GM21381 (cell line): ENCODE data around the gene UBE2H.
"Not testable (repeated sequence)": the region's sequence is repeated elsewhere in the genome, so short reads cannot be mapped to it uniquely, and the experiment has no call there.

Experiments
- ATAC-seq: cut with Tn5 transposase; IDR thresholded peaks from one replicate; pipeline ENCODE4 v1.9.1; 2021; ENCODE audit warnings: mild to moderate bottlenecking, moderate library complexity; ENCODE audit not compliant: unreplicated experiment

UBE2H gene

GRCh38 chr7:129875745-129876411, 76.9 kb downstream of the UBE2H start:
- ATAC-seq = no peak

- ATAC-seq = no peak
Observed at GRCh38 chr7:129875160-129875559, 77.6 kb downstream of the UBE2H start.

GRCh38 chr7:129874722-129875121, 78.0 kb downstream of the UBE2H start:
- ATAC-seq = no peak

DNA sequence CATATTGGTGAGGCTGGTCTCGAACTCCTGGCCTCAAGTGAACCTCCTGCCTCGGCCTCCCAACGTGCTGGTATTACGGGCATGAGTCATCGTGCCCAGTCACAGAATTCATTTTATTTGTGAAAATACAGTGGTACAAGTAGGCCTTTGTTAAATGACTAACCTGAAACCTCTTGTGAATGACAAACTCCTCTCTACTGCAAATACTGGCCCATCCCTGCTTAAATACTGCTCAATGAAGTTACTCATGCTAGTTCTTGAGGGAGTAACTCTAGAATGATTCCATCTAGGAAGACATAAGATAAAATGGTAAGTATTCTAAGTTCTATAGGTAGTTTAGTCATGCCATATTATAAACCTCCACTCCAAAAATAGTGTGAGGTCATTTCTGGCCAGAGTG, 80.7 kb downstream of the UBE2H start:
- no peak for ATAC-seq

DNA sequence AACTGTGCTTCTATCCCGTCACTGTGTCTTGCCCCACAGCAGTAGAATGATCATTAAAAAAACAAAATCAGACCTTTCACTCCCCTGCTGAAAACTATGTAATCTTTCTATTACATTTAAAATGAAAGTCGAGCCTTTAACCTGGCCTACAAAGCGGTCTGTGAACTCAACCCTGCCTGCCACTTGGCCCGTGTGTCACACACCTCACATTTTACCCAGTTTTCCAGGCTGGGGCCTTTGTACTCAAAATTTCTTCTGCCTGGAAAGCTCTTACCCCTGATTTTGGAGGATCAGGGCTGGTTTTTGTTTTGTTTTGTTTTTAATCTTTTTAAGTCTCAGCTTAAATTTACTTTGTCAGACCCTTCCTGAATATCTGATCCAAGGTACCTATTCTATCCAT, 82.1 kb downstream of the UBE2H start:
- ATAC-seq = no peak

DNA sequence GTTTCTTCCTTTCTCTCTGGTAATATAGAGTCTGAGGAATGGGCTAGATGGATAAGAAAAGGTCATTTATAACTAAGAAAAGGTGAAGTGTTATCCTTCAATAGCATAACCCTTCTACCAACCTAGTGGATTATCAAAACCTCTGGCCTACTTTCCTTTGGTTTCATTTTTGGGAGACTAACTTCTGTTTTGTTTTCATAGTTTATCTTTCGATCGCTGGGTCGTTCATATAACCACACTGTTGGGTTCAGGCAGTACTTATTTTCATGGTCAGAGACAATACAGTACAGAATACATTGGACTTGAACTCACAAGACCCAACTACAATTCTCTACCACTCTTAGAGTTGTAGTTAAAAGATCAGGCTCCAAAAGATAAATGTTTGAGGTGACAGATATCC, 86.5 kb downstream of the UBE2H start:
- no peak for ATAC-seq

- ATAC-seq = no peak
Observed at GRCh38 chr7:129865925-129866201, 86.9 kb downstream of the UBE2H start.

DNA sequence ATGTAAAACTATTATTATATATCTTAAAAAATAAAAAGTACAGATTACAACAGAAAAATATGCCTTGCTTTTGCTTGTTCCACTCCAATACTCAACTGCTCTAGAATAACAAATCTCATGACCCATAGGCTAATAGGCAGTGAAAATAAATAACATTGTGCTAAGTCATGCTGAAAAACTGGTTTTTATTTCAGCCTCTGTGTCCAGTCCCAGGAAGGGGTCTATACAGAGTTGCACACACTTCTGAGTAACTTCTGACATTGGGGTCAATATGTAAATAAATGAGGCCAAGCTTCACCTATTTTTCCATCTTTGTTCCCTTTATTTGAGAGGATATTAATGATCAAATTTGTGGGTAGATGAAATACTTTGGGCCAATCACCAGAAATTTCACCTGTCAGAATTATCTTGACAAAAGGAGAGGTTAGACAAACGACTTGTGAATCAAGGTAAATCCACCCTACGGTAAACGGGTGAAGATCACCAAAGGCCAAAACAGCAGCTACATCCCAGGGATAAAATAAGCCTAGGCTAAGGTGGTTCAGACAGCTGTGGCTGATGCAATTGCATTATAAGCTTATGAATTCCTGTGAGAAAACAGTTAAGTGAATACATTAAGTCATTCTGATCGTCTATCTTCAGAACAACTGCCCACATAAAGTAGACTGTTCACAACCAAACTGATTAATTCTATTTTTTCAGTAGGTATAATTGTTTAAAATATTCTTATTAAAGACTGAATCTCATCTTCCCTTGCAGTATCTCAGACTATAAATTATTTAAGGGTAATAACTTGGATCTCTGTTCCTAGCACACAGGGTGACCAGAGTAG, 87.5 kb downstream of the UBE2H start:
- no peak for ATAC-seq

DNA sequence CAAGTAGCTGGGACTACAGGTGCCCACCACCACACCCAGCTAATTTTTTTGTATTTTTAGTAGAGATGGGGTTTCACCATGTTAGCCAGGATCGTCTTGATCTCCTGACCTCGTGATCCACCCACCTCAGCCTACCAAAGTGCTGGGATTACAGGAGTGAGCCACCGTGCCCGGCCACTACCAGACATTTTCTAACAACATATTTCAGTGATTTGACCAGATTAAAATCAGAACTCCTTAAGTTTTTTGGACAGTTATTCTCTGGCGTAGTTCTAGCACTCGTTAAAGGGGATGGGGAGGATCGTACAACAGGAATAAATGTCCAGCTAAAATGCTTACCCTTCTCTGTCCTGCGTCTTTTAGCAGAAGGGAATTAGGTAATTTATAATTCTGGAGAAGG, 88.1 kb downstream of the UBE2H start:
- ATAC-seq = not testable (repeated sequence)

DNA sequence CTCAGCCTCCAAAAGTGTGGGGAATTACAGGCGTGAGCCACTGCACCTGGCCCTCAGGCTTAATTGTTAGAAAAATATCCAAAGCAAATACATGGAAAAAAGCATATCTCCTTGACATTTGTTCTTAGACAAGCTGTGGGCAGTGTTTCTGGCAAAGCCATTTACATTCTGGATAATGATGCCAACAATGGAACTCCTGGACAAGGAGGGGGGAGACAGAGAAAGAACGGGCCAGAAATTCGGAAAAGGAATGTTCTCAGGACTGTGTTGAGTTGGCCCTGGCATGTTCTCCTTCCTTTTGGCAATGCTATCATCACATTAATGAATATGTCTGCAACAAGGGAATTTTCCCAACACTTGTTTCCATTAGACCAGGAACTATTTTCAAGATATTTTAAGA, 88.7 kb downstream of the UBE2H start:
- ATAC-seq = no peak

DNA sequence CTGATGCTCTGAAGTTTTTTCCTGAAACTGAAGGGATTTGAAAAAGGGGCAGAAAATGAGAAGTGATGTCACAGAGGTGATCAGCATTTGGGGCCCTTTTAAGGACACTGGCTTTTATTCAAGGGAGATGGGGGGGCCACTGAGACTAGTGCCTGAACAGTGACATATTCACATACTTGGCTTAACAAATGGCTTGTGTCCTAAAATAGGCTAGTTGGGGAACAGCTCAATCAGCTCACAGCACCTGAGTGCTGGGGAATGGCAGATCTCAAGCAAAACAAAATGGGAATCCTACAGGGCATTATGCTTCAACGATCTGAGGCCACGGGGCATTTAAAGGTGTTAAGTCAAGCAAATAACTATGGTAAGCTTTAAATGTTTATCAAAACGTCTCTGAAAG, 90.1 kb downstream of the UBE2H start:
- no peak for ATAC-seq

DNA sequence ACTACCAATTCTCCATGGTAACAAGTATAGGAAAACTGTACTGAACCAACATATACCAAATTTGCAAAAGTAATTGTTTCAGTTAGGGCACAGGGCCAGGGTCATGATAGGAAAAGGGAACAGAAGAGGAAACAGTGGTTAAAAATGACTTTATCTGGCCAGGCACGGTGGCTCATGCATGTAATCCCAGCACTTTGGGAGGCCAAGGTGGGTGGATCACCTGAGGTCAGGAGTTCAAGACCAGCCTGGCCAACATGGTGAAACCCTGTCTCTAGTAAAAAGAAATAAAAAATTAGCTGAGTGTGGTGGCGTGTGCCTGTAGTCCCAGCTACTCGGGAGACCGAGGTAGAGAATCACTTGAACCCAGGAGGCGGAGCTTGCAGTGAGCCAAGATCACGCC, 92.0 kb downstream of the UBE2H start:
- ATAC-seq = not testable (repeated sequence)

DNA sequence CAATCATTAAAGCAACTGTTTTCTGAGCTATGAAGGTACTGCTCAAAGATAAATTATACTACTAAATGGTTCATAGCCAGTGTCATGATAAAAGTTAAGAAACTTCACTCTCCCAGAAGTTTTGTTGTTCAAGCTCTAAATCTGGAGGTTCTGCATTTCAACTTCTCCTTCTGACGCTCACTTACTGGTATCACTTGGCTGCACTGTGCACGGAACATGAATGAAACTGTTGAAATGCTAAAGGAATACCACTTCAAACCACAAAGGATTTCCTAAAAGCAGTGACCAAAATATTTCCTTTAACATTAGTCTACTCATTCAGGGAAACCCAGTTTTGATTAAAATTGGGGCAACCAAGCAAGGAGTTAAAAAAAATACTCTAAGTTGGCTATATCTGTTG, 93.6 kb downstream of the UBE2H start:
- no peak for ATAC-seq

- no peak for ATAC-seq
Observed at GRCh38 chr7:129858490-129858889, 94.3 kb downstream of the UBE2H start.

DNA sequence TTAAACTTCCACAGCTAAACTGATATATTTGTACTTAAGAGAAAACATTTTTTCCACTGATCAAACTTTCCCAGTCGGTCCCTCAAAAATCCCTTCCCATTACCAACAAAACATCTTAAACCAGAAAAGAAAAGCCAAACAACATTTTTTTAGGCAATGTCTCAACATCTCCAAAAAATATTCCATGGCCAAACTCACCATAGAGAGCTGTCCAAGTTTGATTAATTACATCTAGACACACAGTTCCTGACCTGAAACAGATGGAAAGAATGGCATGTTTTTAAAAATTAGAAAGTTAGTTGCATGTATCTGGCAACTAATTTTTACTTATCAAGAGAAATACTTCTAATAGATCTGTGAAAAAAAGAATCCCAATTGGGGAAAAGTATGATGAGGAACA, 95.4 kb downstream of the UBE2H start:
- no peak for ATAC-seq

- no peak for ATAC-seq
Observed at GRCh38 chr7:129855935-129856717, 96.6 kb downstream of the UBE2H start.

DNA sequence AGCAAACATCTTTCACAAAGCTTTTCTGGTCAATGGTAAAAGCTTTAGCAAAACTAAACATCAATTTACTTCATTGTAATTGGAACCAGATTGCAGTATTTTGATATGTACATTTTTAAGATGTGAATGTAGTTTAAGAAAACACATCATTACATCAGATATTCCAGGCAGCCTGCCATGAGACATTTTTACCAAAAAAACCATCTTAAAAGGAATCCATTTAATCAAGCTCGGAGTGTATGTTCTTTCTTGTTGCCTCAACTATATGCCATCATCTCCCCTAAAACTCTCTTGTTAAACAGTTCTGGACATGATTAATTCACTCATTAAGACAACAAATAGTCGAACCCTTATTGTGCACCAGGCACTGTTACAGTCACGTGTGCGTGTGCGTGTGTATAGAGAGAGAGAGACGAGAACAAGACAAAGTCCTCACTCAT, 97.5 kb downstream of the UBE2H start:
- ATAC-seq = no peak

- no peak for ATAC-seq
Observed at GRCh38 chr7:129854401-129854800, 98.4 kb downstream of the UBE2H start.

- no peak for ATAC-seq
Observed at GRCh38 chr7:129853661-129854268, 99.0 kb downstream of the UBE2H start.

GRCh38 chr7:129851809-129852208, 101.0 kb downstream of the UBE2H start:
- no peak for ATAC-seq

DNA sequence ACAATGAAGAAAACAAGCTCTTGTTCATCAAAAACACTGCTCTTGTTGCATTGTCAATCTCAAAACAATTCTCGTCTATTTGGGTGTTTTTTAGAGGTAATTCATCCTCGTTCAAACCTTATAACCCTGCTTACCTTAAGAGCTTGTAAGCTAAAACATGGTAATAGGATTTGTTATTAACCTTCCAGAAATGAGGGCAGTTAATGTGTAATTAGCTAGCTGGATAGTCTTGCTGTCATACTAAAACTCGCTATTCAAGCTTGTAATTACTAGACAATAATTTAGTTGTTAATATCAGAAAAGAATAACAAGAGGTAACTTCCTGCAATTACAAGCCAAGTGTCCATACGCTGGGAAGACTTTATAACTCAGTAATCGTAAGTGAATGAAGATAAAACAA, 101.6 kb downstream of the UBE2H start:
- ATAC-seq = no peak
